ENCODE data around the gene GTF2A1.

The GTF2A1 gene

DNA sequence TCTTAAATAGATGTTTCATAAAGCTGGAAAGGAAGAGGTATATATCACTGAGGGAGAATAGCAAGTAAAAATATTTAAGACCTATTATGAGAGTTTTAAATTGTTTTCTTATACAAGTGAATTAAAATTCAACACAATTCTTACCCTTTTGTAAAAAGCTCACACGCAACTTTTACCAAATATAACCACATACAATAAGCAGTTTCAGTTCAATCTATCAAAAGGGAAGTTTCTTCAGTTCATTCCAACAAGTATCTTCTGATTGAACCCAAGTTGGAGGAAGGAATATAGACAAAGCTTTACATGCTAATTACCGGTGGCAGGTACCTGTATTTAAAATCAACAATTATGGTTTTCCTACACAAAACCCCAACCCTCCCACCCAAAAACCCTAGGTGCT is 41.1 kb downstream of the GTF2A1 start:
- no peak for DNase-seq (ENCODE audit: low read depth)
- TF ChIP-seq, protein P1, sequence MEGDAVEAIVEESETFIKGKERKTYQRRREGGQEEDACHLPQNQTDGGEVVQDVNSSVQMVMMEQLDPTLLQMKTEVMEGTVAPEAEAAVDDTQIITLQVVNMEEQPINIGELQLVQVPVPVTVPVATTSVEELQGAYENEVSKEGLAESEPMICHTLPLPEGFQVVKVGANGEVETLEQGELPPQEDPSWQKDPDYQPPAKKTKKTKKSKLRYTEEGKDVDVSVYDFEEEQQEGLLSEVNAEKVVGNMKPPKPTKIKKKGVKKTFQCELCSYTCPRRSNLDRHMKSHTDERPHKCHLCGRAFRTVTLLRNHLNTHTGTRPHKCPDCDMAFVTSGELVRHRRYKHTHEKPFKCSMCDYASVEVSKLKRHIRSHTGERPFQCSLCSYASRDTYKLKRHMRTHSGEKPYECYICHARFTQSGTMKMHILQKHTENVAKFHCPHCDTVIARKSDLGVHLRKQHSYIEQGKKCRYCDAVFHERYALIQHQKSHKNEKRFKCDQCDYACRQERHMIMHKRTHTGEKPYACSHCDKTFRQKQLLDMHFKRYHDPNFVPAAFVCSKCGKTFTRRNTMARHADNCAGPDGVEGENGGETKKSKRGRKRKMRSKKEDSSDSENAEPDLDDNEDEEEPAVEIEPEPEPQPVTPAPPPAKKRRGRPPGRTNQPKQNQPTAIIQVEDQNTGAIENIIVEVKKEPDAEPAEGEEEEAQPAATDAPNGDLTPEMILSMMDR (conservative IDR thresholded peaks at IDR 0.05; ENCODE audit: low read depth, low read length): no peak
- no peak overlapping the region for H3K4me3 ChIP-seq (ENCODE audit: low read length)

DNA sequence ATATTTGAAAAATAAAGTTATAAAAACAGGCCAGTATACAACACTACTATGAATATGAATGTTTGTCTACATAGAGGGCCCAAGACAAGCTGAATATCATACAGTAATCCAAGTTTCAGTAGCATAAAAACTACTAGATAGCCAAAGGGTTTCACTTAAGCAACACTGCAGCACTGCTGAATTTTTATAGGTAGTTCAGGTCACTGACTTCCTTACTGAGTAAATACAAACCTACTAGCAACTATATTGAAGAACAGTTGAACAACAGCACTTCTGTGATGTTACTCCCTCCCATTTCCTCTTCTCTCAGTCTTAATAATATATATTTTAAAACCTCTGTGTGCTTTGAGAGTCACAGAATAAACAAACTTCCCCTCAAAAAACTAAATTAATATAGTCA is 42.7 kb downstream of the GTF2A1 start:
- no peak overlapping the region for H3K4me3 ChIP-seq (ENCODE audit: low read length)
- no peak for DNase-seq (ENCODE audit: low read depth)
- TF ChIP-seq, protein P1 (conservative IDR thresholded peaks at IDR 0.05; ENCODE audit: low read depth, low read length): no peak

DNA sequence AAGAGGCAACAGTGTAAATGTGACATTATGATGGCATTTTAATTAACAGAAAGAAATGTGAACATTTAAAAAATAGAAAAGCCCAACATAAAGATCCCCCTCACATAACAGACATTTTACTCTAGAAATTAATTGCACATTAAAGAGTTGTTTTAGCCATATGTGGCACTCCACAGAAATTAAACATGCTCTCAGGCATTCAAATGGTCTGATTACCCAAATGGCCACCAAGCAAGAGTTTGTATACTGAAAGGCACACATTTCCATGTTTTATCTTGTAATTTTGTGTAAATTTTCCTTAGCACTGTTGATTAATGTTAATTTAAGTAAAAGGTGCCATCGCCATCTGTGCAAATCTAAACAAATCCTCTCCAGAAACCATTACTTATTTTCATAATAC is 43.5 kb downstream of the GTF2A1 start:
- H3K4me3 ChIP-seq (ENCODE audit: low read length): no peak overlapping the region
- no peak for DNase-seq (ENCODE audit: low read depth)
- TF ChIP-seq, protein P1 (conservative IDR thresholded peaks at IDR 0.05; ENCODE audit: low read depth, low read length): no peak

DNA sequence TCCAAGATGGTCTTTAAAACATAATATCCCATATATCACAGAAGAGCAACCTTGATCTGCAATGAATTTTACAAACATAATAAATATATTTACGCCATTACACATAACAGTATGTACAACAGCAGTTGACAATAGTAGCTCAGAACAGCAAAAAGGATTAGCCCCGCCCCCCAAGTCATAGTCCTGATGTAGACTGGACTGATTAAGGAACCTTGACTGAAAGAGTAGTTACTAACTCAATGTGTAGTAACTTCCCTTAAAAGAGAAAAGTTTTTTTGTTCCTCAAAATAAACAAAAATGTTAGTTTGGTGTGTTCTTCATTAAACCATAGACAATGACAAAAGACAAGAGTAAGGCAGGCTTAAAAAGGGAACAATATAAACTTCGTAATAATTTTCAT is 44.5 kb downstream of the GTF2A1 start:
- no peak for DNase-seq (ENCODE audit: low read depth)
- no peak overlapping the region for H3K4me3 ChIP-seq (ENCODE audit: low read length)
- TF ChIP-seq, protein P1 (conservative IDR thresholded peaks at IDR 0.05; ENCODE audit: low read depth, low read length): no peak

DNA sequence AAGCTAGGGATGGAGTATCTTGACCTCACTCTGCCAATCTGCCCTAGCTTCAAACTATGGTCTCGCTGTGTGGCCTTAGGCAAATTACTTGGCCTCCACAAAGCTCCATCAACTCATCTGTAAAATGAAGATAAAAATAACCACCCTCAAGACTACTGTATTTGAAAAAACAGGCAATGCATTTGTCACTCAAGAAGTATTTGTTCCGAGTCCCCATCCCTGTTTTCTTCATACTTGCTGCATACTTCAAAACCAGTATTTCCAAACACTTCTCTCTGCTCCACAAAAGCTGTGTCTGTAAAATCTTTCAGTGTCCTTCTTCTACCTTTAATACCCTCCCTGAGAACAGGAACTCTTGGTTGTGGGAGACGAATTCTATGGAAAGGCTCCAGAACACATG is 47.9 kb downstream of the GTF2A1 start:
- TF ChIP-seq, protein P1 (conservative IDR thresholded peaks at IDR 0.05; ENCODE audit: low read depth, low read length): no peak
- no peak for DNase-seq (ENCODE audit: low read depth)
- H3K4me3 ChIP-seq (ENCODE audit: low read length): no peak overlapping the region

DNA sequence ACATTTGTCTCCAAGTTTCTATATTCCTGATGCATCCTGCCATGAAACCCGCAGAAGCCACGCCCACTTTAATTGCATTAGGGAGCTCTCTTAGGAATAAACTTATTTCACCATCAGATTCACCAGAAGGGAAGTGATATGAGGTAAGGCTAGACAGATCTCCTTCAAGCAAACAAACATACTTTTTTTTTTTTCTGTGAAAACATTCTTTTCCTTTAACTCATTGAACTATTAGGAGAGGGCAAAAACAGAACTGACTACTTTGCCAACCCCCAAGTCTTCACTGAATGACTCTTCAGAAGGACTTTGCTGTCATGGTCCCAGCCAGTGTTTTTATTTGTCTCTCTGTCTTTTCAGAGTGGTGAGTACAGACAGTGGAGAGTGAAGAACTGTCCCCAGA is 48.4 kb downstream of the GTF2A1 start:
- TF ChIP-seq, protein P1 (conservative IDR thresholded peaks at IDR 0.05; ENCODE audit: low read depth, low read length): no peak
- DNase-seq (ENCODE audit: low read depth): no peak
- H3K4me3 ChIP-seq (ENCODE audit: low read length): no peak overlapping the region

DNA sequence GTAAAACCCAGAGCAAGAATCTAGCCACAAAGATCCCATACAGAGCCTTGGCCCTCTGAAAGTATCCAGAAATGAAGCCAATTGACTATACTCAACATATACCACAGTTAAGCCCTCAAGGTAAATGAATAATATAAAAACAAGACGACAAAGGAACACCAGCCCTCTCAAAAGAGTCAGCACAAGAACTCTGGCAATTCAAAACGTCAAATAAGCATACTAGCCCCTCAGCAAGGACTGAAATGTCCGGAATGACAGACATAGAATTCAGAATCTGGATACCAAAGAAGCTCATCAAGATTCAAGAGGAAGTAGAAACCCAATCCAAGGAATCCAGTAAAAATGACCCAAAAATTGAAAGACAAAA is 49.9 kb downstream of the GTF2A1 start:
- no peak overlapping the region for H3K4me3 ChIP-seq (ENCODE audit: low read length)
- no peak for DNase-seq (ENCODE audit: low read depth)
- TF ChIP-seq, protein P1 (conservative IDR thresholded peaks at IDR 0.05; ENCODE audit: low read depth, low read length): no peak

All from retinal pigment epithelial cell (primary cell).